Measurements from ENCODE around the gene CITED4.
A peak's percentile ranks its signal among the peaks of the same experiment; 100 is the strongest.
"Not testable (repeated sequence)": the region's sequence is repeated elsewhere in the genome, so short reads cannot be mapped to it uniquely, and the experiment has no call there.

The CITED4 gene, protein sequence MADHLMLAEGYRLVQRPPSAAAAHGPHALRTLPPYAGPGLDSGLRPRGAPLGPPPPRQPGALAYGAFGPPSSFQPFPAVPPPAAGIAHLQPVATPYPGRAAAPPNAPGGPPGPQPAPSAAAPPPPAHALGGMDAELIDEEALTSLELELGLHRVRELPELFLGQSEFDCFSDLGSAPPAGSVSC

DNA sequence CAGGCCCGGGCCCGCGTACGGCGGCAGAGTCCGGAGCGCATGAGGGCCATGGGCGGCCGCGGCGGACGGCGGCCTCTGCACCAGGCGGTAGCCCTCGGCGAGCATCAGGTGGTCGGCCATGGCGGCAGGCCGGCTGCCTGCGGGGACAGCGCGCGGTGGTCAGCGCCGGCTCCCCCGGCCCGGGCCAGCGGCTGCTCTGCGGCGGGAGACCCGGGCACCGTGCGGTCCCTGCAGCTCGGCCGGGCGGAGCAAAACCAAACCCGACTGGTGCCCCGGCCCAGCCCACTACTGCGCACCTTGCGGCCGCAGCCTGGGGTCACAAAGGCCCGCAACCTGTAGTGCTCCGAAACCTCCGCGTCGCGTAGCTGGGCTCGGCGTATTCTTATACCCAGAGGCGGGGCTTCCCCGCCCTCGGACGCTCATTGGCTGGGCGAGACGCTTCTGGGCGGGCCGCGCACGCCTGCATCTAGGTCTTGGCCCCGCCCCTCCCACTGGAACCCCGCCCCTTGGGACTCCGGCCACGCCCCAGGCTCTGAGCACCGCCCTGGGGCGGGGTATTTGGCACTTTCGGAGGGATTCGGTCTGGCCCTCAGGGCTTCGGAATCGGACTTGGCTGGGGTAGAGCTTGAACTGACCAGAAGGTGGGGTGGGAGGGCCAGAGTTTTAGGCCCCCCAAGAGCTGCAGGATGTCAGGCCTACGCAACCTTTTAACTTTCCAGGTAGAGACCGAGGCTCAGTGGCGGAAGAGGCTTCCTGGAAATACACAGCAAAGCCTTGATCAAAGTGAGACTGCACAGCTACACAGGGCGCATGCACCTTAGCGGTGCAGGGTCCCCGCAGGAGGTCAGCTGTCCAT is at the start of gene CITED4:
Gene CITED4, minus strand, starts transcription at position 356 of the 856 bp plus-strand sequence. Its CDS starts 236 bp downstream, at position 120.
- DNase-seq (ENCODE audit: low read depth in 2 of 2), result peak; percentile 90 to 95

DNA sequence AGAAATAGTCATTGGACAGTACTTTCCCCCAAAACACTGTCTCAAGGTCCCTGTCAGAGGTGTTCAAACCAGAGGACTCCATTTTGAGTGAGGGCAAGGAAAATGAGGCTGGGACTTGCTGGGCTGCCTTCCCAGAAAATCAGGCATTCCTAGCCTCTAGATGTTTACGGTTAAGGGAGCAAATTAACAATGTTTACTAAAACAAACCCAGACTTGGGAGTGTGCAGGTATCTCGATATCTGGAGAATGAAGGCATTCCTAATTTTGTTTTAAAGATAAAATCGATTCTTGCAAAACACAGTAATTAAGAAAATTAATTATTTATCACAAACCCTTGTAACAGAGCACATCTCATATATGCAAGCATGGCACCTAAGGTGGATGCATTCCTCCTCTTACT is 48.9 kb upstream of the CITED4 start:
- no peak for DNase-seq (ENCODE audit: low read depth in 2 of 2)

DNA sequence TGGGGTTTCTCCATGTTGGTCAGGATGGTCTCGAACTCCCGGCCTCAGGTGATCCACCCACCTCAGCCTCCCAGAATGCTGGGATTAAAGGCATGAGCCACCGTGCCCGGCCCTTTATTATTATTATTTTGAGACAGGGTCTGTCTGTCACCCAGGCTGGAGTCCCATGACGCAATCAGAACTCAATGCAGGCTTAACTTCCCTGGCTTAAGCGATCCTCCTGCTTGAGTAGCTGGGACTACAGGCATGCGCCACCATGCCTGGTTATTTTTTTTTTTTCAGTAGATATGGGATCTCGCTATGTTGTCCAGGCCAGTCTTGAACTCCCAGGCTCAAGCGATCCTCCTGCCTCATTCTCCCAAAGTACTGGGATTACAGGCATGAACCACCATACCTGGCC is 47.1 kb upstream of the CITED4 start:
- DNase-seq (ENCODE audit: low read depth in 2 of 2), result no peak

DNA sequence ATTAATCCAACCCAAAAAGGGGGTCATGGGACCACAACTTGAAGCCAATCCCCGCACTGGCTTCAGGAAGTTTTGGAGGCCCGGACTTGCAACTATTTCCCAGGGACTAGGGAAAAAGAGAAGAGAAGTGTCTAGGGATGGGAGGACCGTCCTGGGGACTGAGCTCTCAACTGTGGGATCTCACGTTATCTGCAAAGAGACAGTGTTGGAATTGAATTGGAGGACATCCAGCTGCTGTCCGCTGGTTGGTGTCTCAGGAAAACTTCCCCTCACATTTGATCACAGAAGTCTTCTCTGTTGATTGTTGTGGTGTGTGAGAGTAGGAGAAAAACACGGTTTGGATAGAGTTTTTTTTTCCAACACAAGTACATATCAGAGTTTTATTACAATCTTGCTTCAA is 46.2 kb upstream of the CITED4 start:
- no peak for DNase-seq (ENCODE audit: low read depth in 2 of 2)

DNA sequence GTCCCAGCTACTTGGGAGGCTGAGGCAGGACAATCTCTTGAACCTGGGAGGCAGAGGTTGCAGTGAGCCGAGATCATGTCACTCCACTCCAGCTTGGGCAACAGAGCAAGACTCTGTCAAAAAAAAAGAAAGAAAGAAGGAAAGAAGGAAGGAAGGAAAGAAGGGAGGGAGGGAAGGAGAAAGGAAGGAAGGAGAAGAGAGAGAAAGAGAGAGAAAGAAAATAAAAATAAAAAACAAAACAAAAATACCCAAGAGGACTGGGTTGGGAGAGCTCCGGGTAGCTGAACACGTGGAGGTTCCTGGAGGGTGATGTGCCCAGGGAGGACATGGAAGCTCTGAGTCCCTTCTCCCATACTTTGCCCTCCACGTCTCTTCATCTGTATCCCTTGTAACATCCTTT is 45.7 kb upstream of the CITED4 start:
- DNase-seq (ENCODE audit: low read depth in 2 of 2), result no peak

DNA sequence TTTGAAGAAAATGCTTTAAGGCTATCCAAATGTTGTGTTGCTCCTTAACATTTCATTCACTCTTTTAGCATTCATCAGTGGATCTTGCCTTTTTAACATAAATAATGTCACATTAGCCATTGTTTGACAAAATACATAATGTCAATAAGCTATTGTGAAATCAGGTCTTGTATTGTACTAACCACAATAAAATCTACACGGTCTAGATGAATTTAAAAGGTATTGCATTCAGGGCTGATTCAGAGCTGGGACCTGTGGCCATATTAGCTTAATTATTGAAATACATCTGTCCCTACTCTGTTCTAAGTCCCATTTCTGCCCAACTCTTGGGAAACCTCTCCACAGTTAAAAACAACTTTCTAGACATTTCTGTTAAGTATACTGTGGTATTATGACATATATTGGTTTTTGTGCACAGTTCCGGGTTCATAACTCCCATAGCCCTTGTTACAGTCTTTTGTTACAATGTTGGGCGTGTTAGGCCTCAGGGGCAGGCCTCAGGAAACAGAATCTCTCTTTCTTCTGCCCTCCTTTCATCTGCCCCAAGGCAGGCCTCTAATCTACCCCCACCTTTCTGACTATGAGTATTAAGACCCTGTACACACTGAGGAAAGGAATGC is 44.7 kb upstream of the CITED4 start:
- no peak for DNase-seq (ENCODE audit: low read depth in 2 of 2)

DNA sequence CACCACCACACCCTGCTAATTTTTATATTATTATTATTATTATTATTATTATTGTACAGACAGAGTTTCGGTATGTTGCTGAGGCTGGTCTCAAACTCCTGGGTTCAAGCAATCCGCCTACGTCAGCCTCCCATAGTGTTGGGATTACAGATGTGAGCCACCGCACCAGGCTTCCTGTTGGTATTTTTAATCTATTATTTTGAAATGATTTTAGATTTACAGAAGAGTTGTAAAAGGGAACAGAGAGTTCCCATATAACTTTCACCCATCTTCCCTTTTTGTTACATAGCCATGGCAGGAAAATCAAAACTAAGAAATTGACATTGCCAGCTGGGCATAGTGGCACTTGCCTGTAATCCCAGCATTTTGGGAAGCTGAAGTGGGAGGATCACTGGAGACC is 42.9 kb upstream of the CITED4 start:
- DNase-seq (ENCODE audit: low read depth in 2 of 2), result no peak

DNA sequence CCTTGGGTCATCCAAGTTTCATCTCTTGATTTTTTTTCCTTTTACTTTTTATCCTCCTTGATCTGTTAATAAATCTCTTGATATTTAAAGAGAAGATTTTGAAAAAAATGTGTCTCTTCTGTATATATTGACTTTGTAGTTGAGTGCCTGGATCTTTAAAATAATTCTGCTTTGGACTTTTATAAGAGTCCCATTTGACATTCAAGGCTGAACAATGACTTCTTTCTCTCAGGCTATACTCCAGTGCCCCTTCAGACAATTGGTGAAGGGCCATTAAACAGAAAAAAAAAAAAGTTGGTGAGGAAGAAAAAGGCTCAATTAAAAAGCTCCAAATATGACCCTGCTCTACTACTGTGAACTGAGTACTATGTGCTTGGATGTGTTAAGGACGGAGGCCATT is 40.9 kb upstream of the CITED4 start:
- DNase-seq (ENCODE audit: low read depth in 2 of 2), result no peak

DNA sequence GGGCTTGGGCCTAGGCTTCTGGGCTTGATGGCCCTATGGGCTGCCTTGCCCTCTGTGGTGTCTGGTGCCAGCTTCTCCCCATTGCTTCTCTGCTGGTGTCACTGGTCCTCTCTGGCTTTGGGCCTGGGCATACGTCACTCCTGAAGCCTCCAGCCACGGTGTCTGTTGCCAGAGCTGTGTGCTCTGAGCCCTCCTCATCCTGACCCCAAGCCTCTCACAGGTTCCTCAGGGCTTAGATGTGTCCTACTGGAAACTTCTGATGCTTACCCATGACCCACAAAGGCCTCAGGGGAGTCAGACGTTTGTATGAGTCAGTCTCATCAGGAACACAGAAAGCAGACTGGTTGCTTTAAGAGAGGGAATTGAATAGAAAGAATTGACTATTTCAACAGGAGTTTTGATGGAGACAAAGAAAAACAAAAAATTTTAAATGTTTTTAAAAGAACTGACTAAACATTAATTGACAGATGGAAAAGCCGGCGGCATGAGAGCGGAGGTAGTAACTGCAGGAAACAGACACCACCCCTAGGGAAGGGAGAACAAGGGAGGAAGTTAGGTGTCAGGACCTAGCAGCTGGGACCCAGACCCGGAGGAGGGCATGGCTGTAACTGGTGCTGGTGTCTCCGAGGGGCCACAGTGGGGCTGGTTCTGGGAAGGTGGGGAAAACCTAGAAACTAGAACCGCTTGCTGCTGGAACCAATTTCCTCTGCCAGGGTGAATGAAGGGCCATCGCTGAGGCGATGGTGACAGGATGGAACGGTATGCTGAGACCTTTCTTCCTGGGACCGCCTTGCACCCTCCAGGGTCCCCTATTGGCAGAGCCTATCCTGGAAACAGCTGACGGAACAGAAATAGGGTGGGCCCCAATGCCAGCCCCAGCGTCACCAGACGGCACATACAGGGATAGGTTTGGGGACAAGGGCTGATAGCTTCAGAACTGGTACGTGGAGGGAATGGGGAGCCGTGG is 40.0 kb upstream of the CITED4 start:
- no peak for DNase-seq (ENCODE audit: low read depth in 2 of 2)

DNA sequence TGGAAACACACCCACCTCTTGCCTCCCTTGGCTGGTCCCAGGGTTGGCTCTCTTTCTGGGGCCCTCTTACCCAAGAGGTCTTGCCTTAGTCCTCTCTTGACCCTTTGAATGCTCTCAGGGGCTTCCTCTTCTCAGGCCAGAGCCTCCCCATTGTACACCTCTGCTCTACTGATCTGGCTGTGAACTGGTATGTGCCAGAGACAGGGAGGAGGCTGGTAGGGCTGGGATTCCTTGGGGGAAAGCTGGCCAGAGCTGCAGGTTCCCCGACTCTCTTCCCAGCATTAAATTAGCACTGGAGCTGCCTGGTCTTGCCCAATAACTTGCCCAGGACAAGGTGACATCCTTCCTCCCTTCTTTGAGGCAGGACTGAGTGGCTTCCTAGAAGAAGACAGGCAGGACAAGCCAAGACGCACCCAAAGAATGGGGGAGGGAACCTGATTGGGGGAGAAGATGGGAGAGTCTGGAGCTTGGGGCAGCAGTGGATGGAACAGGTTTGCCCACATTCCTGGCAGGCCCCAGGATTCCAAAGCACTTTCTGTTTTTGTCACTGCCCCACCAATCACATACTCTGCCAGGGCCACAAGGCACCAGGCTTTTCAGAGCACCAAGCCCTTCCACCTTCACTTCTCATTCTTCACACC is 37.2 kb upstream of the CITED4 start:
- no peak for DNase-seq (ENCODE audit: low read depth in 2 of 2)

DNA sequence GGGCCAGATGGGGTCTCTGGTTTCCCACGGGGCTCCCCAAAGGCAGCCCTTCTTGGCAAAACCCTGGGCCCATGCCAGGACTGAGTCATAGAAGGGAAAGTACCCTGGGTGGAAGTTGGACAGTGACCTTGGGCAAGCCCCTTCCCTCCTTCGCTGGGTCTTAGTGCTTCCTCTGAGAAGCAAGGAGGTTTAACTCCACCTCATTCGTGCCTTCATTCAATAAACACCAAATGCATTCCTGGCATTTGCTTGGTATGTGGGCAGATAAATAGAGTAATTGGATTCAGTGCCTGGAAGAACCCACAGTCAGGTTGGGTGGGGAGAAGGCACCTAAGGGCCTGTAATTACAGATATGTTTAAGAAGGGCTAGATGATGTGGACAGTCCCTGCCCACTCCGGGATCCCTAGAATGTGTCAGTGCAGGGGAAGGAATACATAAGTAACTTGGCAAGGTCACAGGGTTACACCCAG is 36.3 kb upstream of the CITED4 start:
- no peak for DNase-seq (ENCODE audit: low read depth in 2 of 2)

DNA sequence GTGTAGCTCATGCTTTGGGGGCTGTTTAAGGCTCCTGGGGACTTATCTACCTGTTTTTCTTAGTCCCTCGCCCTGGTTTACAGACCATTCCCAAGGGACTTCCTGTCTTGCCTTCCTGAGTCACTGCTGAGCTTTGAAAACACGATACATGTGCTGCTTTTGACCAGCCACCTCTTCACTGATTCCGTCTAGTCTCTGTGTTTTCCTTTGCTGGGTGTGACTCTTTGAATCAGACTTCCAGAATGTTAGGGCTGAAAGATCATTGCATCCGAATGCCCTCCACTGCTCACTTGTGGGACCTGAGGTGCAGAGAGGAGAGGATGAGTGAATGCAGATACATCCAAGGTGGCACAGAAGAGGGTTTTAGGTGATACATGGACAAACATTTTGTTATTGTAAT is 35.4 kb upstream of the CITED4 start:
- DNase-seq (ENCODE audit: low read depth in 2 of 2), result no peak

DNA sequence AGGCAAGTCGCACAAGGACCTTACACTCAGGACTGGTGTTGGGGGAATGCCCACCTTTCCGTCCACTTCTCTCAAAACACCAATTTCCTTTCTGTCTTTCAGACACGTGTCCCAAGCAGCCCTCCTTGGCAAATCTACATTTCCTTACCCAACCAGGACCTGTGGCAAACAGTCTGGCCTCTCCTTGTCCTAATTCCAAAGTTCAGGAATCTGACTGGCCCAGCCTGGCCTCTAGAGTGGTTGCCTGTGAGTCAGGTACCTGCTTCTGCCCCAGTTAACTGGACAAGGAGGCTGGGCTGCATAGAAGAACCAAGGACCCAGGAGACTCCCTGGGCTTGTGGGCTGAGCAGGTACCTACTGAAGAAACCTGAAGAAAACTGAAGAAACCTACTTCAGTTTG is 34.3 kb upstream of the CITED4 start:
- no peak for DNase-seq (ENCODE audit: low read depth in 2 of 2)

DNA sequence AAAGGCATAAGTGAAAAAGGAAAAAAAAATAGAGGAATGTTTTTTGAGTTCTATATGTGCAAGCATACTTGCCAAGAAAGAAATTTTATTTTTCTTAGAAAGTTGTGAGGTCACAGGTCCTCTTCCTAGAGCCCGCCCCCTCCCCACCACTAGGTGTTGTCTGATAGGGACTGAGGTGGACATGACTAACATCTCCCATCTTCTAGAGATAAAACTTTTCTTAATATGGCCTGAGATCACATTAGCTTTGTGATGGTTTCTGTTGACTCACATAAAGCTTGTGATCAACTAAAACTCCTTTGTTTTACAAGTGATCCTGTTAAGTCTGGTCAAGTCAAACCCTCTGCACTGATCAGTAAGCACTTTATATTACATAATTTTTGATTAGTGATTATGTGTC is 33.4 kb upstream of the CITED4 start:
- DNase-seq (ENCODE audit: low read depth in 2 of 2), result peak in 1 of 2 donors; percentile 16

DNA sequence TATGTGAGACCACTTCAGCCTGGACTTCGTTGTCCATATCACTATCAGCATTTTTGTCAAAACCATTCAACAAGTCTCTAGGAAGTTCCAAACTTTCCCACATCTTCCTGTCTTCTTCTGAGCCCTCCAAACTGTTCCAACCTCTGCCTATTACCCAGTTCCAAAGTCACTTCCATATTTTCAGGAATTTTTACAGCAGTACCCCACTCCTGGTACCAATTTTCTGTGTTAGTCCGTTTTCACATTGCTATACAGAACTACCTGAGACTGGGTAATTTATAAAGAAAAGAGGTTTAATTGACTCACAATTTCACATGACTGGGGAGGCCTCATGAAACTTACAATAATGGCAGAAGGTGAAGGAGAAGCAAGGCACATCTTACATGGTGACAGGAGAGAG is 32.7 kb upstream of the CITED4 start:
- DNase-seq (ENCODE audit: low read depth in 2 of 2), result not testable (repeated sequence)

DNA sequence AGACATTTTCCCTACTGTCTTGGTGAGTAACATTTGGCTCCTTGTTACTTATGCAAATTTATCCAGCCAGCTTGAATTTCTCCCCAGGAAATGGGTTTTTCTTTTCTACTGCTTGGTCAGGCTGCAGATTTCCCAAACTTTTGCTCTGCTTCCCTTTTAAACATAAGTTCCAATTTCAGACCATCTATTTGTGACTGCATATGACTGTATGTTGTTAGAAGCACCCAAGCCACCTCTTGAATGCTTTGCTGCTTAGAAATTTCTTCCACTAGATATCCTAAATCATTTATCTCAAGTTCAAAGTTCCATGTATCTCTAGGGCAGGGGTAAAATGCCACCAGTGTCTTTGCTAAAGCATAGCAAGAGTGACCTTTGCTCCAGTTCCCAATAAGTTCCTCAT is 32.3 kb upstream of the CITED4 start:
- no peak for DNase-seq (ENCODE audit: low read depth in 2 of 2)

DNA sequence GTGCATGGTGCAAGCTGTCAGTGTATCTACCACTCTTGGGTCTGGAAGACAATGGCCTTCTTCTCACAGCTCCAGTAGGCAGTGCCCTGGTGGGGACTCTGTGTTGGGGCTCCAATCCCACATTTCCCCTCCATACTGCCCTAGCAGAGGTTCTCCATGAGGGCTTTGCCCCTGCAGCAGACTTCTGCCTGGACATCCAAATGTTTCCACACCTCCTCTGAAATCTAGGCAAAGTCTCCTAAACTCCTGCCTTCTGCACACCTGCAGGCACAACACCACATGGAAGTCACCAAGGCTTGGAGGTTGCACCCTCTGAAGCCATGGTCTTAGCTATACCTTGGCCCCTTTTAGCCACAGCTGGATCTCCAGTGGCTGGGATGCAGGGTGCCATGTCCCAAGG is 31.8 kb upstream of the CITED4 start:
- no peak for DNase-seq (ENCODE audit: low read depth in 2 of 2)

DNA sequence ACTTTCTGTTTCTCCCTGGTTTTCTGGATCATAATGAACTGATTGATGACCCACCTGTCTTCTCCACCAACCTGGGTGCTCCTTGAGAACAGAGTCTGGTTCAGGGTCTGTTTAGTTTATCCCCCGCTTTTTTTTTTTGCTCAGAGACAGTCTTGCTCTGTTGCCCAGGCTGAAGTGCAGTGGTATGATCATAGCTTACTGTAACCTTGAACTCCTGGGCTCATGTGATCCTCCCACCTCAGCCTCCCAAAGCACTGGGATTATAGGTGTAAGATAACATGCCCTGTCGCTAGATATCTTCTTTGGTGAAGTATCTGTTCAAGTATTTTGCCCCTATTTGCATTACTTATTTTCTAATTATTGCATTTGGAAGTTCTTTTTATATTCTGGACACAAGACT is 30.2 kb upstream of the CITED4 start:
- no peak for DNase-seq (ENCODE audit: low read depth in 2 of 2)

DNA sequence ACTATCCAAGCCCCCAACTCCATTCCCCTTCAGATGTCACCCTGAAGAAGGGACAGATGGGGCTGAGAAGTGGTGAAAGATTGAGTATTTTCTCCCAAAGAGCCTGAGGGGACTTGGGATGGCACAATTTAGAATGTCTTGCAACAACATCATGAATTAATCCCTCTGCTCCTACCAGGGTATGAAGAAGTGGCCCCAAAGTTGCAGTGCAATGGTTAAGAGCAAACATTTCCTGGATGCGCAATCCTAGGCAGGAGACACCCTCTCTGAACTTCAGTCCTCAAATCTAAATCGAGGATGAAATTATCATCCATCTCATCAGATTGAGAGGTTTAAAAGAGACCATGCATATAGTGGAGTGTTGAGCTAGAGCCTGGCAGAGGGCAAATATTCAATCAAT is 28.6 kb upstream of the CITED4 start:
- DNase-seq (ENCODE audit: low read depth in 2 of 2), result no peak

DNA sequence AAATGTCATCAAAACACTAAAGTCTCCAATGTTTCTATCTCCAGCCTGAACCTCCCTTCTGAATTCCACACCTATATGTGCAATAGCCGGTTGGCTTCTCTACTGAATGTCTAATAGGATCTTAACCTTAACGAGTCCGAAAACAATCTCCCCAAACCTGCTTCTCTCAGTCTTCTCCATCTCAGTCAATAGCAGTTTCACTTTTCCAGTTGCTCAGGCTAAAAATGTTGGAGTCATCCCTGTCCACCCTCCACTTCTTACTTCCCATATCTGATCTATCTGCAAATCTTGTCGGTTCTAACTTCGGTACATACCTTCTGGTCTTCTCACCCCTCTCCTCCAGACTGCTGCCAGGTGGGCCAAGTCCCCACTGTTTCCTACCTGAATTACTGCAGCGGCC is 25.5 kb upstream of the CITED4 start:
- DNase-seq (ENCODE audit: low read depth in 2 of 2), result no peak

DNA sequence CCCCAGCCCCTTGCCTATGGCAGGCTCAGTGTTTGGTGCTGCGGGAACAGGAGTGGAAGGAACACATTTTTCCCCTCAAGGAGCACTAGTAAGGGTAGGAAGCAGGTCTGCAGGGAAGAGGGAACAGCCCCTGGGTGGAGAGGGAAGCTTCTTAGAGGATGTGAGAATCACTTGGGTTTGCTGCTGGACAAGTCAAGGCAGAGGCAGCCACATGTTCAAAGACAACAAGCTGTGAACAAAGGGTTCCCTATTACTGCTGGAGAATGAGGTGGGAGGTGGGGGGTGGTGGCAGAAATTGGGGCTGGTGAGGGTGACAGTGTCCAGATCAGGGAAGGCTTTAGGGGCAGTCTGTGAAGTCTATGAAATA is 24.8 kb upstream of the CITED4 start:
- no peak for DNase-seq (ENCODE audit: low read depth in 2 of 2)

All from stimulated activated CD4-positive, alpha-beta T cell treated with anti-CD3 and anti-CD28 coated beads, Interleukin-15, amount 100 ng/mL, for 48 hours (primary cell).